Gastrocnemius medialis (tissue), 4 donors: ENCODE results near the gene STX17. TPM values are rescaled to one million over a fixed set of nuclear protein-coding genes. Genes with fewer than 3 reads are reported as not detected.
A peak's percentile ranks its signal among the peaks of the same experiment; 100 is the strongest.

Experiments used
- ATAC-seq, 2 donors: fragments of 150-250 bp; one replicate each; pipeline ENCODE4 v1.9.1; 2016
- DNase-seq, 2 donors: peaks; one replicate each; pipeline ENCODE4 v3.0.0-alpha.2; 2019
- H3K27ac ChIP-seq, 4 donors: fragments of 200-600 bp; sonication (generic); 1 replicate in 1 of 4; 2 replicates in 3 of 4; pipeline ENCODE4 v1.5.1; 2016 to 2018; ENCODE audit warnings: mild to moderate bottlenecking in 2 of 4, moderate library complexity in 1 of 4
- H3K27me3 ChIP-seq, 3 donors: fragments of 200-600 bp; sonication (generic) in 2 of 3; 1 replicate in 1 of 3; 2 replicates in 2 of 3; pipeline versions ENCODE4 v1.5.1 to v1.6.0; 2016 to 2019; ENCODE audit warnings: mild to moderate bottlenecking in 1 of 3, moderate library complexity in 1 of 3
- H3K36me3 ChIP-seq, 2 donors: fragments of 200-600 bp; sonication (generic) in 1 of 2; one replicate each; pipeline ENCODE4 v1.5.1; 2017 to 2018
- H3K4me1 ChIP-seq, 2 donors: fragments of 200-600 bp; sonication (generic) in 1 of 2; one replicate each; pipeline ENCODE4 v1.5.1; 2016 to 2017; ENCODE audit warnings: mild to moderate bottlenecking in 2 of 2
- H3K4me3 ChIP-seq, 4 donors: fragments of 200-600 bp; sonication (generic) in 3 of 4; 1 replicate in 1 of 4; 2 replicates in 3 of 4; pipeline ENCODE4 v1.5.1; 2016 to 2019; ENCODE audit warnings: mild to moderate bottlenecking in 2 of 4
- H3K9me3 ChIP-seq, 3 donors: fragments of 200-600 bp; sonication (generic) in 2 of 3; 1 replicate in 1 of 3; 2 replicates in 2 of 3; pipeline ENCODE4 v1.5.1; 2016 to 2019
- POLR2A ChIP-seq, 2 donors: fragments of 450-650 bp; IDR thresholded peaks; one replicate each; pipeline ENCODE4 v1.6.1; 2017; ENCODE audit warnings: antibody characterized with exemption in 2 of 2, mild to moderate bottlenecking in 2 of 2, moderate library complexity in 2 of 2
- in situ Hi-C, 4 donors: fragments of 200-750 bp; cut with MboI; loops; one replicate each; pipeline versions ENCODE4 v1.15.0 to v1.8.0; 2017; ENCODE audit warnings: low sequenced_read_pairs in 4 of 4
- intact Hi-C: fragments of 100-400 bp; cut with DNase I; formaldehyde crosslinking; loops from one replicate; pipeline ENCODE4 v1.15.1; 2023; ENCODE audit warnings: low total_unique reads
- total RNA-seq, 4 donors: library from RNA; depleted of rRNA; stranded (reverse); fragments of >200 nt; gene quantifications; one replicate each; pipeline versions ENCODE4 v1.1.0 to v1.2.3, GENCODE V29; 2016
- TF ChIP-seq, protein P1 (sequence below), 5 experiments: fragments of 450-650 bp in 3 of 5; fragments of 200-600 bp in 2 of 5; sonication (generic) in 2 of 5; IDR thresholded peaks in 4 of 5; conservative IDR thresholded peaks in 1 of 5; 1 replicate in 4 of 5; 2 replicates in 1 of 5; pipeline ENCODE4 v1.5.1; 2016 to 2019; ENCODE audit warnings: antibody characterized with exemption in 5 of 5, mild to moderate bottlenecking in 3 of 5, moderate library complexity in 3 of 5

The STX17 gene
- total RNA-seq, 4 donors from 2014 or later: 25.3 to 34.4 (median 31.6) TPM

DNA sequence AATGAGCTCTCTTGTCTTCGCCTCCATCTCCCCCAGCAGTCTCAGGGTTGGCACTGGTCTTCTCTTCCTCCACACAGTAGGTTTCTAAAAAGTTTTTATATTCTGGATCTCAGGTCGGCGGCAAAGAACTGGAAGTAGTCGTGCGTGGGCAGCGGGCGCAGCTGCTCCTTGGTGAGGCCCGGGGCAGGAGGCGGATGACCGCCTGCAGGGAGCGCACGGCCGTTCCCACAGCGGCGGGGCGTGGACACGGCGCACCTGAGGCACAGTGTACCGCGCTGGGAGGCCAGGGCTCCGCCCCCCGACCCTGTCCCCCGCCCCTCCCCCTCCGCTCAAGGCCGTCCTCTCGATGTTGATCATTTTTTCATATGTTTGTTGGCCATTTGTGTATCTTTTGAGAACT, 92.4 kb downstream of the STX17 start:
- intact Hi-C loops: no loop called here
- DNase-seq: no peak
- in situ Hi-C loops: no loop called here

DNA sequence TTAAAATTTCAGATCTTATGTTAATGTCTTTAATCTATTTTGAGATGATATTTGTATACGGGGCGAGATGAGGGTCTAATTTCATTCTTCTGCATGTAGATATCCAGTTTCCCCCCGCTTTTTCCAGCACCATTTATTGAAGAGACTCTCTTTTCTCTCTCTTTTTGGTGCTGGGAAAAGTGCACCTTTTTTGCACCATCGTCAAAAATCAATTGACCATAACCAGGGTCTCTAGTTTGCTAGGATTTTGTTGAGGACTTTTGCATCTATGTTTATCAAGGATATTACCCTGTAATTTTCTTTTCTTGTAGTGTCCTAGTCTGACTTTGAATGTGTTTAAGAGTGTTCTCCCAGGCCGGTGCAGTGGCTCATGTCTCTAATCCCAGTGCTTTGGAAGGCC, 93.3 kb downstream of the STX17 start:
- Histone ChIP-seq H3K4me3 (no peak overlapping the region), H3K36me3 (peaks cover 0 to 55% of the 10 kb centered on the region in 2 donors), H3K27me3 (no peaks in the 10 kb centered on the region), H3K9me3 (no peaks in the 10 kb centered on the region), H3K27ac (no peak overlapping the region), H3K4me1 (no peaks in the 10 kb centered on the region)
- intact Hi-C loops: no loop called here
- DNase-seq (no peak), ATAC-seq (no peak)
- in situ Hi-C loops: no loop called here
- no peak for TF ChIP-seq POLR2A (IDR thresholded peaks at IDR 0.05)

More for the DNA sequence above, 92.4 kb downstream of the STX17 start:
- Histone ChIP-seq H3K27me3 (no peaks in the 10 kb centered on the region), H3K27ac (no peak overlapping the region), H3K4me3 (no peak overlapping the region), H3K36me3 (peaks cover 0 to 47% of the 10 kb centered on the region in 2 donors), H3K9me3 (no peaks in the 10 kb centered on the region), H3K4me1 (no peaks in the 10 kb centered on the region)
- TF ChIP-seq, protein P1, sequence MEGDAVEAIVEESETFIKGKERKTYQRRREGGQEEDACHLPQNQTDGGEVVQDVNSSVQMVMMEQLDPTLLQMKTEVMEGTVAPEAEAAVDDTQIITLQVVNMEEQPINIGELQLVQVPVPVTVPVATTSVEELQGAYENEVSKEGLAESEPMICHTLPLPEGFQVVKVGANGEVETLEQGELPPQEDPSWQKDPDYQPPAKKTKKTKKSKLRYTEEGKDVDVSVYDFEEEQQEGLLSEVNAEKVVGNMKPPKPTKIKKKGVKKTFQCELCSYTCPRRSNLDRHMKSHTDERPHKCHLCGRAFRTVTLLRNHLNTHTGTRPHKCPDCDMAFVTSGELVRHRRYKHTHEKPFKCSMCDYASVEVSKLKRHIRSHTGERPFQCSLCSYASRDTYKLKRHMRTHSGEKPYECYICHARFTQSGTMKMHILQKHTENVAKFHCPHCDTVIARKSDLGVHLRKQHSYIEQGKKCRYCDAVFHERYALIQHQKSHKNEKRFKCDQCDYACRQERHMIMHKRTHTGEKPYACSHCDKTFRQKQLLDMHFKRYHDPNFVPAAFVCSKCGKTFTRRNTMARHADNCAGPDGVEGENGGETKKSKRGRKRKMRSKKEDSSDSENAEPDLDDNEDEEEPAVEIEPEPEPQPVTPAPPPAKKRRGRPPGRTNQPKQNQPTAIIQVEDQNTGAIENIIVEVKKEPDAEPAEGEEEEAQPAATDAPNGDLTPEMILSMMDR (IDR thresholded peaks at IDR 0.05 in 4 of 5, conservative IDR thresholded peaks at IDR 0.05 in 1 of 5): no peak
- TF ChIP-seq POLR2A (IDR thresholded peaks at IDR 0.05): no peak
- no peak for ATAC-seq

DNA sequence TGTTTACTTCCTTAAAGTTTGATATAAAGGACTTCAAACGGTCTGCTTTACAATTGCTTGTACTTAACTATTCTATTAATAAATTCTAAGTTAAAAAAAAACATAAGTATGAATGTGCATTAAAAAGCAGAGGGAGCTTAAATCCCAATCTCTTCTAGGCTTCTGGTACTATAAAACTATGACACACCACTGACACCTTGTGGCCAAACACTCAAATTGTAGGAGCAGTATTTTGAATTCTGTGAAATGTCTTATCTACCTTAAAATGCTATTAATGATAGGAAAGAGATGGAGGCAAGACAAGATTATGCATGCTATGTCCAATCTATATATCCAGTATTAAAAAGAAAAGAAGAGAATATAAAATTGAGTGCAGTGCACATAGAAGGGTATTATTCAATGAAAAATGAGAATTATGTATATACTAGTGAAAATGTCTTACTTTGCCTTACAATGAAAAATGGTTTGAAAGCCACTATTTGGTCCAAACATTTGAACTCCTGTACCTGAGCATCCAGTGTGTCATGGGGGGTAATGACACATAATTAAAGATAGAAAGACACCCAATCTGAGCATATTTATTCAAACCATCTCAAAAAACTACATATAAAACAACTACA, 104.7 kb downstream of the STX17 start:
- DNase-seq (no peak), ATAC-seq (no peak)
- Histone ChIP-seq H3K9me3 (no peaks in the 10 kb centered on the region), H3K4me3 (no peak overlapping the region), H3K36me3 (peaks cover 0 to 33% of the 10 kb centered on the region in 2 donors), H3K27ac (no peak overlapping the region), H3K4me1 (no peaks in the 10 kb centered on the region), H3K27me3 (no peaks in the 10 kb centered on the region)
- no peak for TF ChIP-seq POLR2A (IDR thresholded peaks at IDR 0.05)
- TF ChIP-seq, protein P1 (IDR thresholded peaks at IDR 0.05 in 4 of 5, conservative IDR thresholded peaks at IDR 0.05 in 1 of 5): peak in 4 of 5 experiments; percentile 15 to 46 (median 32)
- intact Hi-C loops (no loop called here), in situ Hi-C loops (no loop called here)

DNA sequence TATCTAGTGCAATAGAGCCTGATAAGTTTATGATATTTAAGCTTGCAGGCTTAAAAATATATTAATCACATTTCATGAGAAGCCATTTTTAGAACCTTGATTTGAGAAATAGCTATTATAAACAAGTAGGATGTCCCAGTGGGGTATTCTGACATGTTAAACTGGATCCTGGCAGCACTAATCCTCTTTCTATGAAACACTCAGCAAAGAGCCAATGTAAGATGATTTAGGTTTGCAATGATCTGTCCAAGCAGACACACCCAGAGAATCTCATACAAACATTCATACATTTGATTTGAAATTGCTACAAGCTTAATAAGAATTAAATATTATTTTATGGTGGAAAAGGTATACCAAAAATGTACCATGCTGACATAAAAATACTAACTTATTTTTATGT, 105.8 kb downstream of the STX17 start:
- no peak for ATAC-seq
- Histone ChIP-seq H3K27ac (no peak overlapping the region), H3K27me3 (no peaks in the 10 kb centered on the region), H3K4me3 (no peak overlapping the region), H3K9me3 (no peaks in the 10 kb centered on the region), H3K36me3 (peaks cover 3 to 39% of the 10 kb centered on the region in 2 donors), H3K4me1 (no peaks in the 10 kb centered on the region)
- in situ Hi-C loops (no loop called here), intact Hi-C loops (no loop called here)
- TF ChIP-seq, protein P1 (IDR thresholded peaks at IDR 0.05 in 4 of 5, conservative IDR thresholded peaks at IDR 0.05 in 1 of 5): no peak
- TF ChIP-seq POLR2A (IDR thresholded peaks at IDR 0.05): no peak
- DNase-seq: no peak

DNA sequence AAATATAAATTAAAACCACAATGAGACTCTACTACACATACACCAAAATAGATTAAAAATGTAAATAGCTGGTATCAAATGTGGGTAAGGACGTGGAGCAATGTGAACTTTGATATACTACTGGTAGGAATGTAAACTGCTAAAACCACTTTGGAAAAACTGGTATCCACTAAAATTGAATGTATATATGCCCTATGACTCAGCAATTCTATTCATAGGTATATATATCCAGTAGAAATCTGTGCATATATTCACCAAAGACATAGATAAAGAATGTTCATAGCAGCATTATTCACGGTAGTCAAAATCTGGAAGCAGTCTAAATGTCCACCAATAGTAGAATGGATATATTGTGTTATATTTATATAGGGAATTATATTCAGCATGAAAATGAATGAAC, 107.1 kb downstream of the STX17 start:
- Histone ChIP-seq H3K9me3 (no peaks in the 10 kb centered on the region), H3K4me3 (no peak overlapping the region), H3K4me1 (no peaks in the 10 kb centered on the region), H3K27ac (no peak overlapping the region), H3K27me3 (no peaks in the 10 kb centered on the region), H3K36me3 (peaks cover 3 to 44% of the 10 kb centered on the region in 2 donors)
- DNase-seq (no peak), ATAC-seq (no peak)
- TF ChIP-seq, protein P1 (IDR thresholded peaks at IDR 0.05 in 4 of 5, conservative IDR thresholded peaks at IDR 0.05 in 1 of 5): no peak
- no peak for TF ChIP-seq POLR2A (IDR thresholded peaks at IDR 0.05)
- in situ Hi-C loops: no loop called here
- intact Hi-C loops: no loop called here
